HG02885 (cell line): ENCODE data around the gene TMEM116.
"Not testable (repeated sequence)": the region's sequence is repeated elsewhere in the genome, so short reads cannot be mapped to it uniquely, and the experiment has no call there.

Source experiments
- ATAC-seq: cut with Tn5 transposase; IDR thresholded peaks from one replicate; pipeline ENCODE4 v1.9.1; 2021; ENCODE audit warnings: mild to moderate bottlenecking; ENCODE audit not compliant: unreplicated experiment, poor library complexity

TMEM116 gene

DNA sequence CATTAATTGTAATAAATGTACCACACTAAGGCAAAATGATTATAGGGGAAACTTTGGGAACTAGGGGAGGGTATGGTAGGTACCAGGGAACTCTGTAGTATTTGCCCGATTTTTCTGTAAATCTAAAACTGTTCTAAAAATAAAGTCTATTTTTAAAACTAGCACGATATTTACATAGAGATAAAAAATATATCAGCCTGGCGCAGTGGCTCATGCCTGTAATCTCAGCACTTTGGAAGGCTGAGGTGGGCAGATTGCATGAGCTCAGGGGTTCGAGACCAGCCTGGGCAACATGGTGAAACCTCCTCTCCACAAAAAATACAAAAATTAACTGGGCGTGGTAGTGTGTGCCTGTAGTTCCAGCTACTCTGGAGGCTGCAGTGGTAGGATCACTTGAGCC is 32.4 kb downstream of the TMEM116 start:
- ATAC-seq, result no peak

DNA sequence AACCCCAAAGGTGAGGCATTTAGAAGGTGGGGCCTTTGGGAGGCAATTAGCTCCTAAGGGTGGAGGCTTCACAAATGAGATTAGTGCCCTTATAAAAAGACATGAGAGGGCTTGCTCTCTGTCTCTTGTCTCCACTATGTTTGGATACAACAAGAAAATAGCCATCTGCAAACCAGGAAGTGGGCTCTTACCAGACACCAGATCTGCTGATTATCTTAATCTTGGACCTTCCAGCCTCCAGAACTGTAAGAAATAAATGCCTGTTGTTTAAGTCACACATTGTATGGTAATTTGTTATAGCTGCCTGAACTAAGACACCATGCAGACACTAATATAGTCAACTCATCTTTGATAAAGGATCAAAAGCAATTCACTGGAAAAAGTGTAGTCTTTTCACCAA is 34.4 kb downstream of the TMEM116 start:
- no peak for ATAC-seq

DNA sequence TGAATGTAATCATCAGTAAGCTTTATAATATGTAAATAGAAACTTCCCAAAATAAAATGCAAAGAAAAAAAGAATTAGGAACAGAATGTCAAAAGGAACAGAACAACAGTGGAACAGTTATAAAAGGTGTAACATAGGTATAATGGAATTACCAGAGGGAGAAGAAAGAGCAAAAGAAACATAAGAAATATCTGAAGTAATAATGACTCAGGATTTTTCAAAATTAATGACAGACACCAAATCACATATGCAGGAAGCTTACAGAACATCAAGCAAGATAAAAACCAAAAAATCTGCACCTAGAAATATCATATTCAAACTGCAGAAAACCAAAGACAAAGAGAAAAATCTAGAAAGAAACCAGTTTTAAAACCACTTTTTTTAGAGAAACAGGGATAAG is 36.1 kb downstream of the TMEM116 start:
- ATAC-seq, result no peak

DNA sequence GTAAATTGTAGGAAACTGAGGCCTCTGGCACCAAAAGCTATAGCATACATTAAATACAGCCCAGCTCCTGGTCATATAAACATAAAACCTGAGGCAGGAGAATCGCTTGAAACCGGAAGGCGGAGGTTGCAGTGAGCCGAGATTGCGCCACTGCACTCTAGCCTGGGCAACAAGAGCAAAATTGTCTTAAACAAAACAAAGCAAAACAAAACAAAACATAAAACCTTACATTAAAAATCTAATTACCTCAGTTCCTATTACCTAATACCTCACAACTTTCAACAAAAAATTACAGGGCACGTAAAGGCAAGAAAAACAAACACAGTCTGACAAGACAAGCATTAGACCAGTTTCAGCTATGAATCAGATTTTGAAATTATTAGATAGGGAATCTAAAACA is 36.7 kb downstream of the TMEM116 start:
- no peak for ATAC-seq

DNA sequence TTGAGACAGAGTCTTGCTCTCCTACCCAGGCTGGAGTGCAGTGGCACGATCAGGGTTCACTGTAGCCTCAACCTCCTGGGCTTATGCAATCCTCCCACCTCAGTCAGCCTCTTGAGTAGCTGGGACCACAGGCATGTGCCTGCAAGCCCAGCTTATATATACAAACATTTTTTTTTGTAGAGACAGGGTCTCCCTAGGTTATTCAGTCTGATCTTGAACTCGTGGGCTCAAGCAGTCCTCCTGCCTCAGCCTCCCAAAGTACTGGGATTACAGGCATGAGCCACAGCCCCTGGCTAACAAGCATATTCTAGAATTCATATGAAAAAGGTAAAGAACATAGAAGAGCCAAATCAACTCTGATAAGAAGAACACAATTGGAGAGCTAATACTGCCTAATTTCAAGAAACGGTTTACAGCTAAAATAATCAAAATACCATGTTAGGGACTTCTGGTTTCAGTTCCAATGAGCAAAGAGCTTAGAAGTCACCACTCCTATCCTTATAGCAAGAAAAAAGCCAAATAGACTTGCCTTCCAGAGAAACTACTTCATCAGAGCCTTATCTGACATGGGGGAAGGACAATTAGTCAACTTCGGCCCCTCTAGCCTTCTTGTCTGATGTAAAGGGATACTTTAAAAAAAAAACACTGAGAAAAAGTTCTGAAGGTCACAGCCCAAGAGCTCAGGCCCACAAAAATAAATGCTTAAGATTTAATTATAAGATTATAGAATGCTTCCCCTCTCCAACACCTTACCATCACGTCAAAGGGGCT is 37.6 kb downstream of the TMEM116 start:
- no peak for ATAC-seq

DNA sequence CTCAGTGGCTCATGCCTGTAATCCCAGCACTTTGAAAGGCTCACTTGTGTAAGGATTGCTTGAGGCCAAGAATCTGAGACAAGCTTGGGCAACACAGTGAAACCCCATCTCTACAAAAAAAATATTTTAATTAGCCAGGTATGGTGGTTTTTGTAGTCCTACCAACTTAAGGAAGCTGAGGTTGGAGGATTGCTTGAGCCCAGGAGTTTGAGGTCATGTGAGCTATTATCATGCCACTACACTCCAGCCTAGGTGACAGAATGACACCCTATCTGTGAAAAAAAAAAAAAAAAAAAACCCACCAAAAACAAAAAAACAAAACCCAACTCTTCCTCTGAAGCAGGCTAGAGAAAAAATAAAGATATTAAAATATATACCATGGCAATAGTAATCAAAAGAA is 41.2 kb downstream of the TMEM116 start:
- no peak for ATAC-seq

DNA sequence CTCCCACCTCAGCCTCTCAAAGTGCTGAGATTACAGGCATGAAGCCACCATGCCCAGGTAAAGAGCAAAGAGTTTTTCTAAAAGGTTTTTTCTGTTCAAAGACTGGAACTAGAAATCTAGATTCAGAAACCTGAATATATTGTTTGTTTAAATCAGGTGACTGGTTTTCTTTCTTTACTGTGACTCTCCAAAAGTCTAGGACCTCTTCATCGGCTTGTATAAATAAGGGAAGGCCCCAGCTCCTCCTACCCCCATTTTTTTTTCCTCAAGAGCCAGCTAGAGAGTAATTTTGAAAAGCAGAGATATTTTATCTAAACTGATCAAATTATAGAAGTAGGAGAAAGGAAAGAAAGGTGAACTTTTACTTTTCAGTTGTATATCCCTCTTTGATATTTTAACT is 48.0 kb downstream of the TMEM116 start:
- no peak for ATAC-seq

DNA sequence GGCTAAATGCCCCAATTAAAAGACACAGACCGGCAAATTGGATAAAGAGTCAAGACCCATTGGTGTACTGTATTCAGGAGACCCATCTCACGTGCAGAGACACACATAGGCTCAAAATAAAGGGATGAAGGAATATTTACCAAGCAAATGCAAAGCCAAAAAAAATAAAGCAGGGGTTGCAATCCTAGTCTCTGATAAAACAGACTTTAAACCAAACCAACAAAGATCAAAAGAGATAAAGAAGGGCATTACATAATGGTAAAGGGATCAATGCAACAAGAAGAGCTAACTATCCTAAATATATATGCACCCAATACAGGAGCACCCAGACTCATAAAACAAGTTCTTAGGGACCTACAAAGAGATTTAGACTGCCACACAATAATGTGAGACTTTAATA is 53.4 kb downstream of the TMEM116 start:
- ATAC-seq, result not testable (repeated sequence)

DNA sequence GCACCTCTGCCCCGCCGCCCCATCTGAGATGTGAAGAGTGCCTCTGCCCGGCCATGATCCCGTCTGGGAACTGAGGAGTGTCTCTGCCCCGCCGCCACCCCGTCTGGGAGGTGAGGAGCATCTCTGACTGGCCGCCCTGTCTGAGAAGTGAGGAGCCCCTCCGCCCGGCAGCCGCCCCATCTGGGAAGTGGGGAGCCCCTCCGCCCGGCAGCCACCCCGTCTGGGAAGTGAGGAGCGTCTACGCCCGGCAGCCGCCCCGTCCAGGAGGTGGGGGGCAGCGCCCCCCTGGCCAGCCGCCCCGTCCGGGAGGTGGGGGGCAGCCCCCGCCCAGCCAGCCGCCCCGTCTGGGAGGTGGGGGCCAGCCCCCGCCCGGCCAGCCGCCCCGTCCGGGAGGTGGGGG is 55.7 kb downstream of the TMEM116 start:
- ATAC-seq, result not testable (repeated sequence)

DNA sequence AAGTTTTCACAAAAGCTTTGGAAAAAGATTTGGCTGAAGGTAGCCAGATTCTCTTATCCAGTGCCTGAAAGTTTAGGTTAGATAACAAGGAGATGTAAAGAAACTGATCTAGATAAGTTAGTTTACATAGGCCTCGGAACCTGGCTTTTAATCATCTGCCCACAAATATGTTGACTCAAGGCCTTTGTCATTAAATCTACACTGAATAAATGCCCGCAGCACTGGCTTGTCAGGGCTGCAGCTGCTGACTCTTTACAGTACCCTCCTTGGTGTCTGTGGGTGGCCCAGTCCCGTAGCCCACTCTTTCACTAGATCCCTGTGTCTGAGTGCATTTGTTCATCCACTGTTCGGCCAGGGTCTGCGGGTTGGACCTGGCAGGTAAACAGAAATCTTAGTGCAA is 58.0 kb downstream of the TMEM116 start:
- ATAC-seq, result no peak

DNA sequence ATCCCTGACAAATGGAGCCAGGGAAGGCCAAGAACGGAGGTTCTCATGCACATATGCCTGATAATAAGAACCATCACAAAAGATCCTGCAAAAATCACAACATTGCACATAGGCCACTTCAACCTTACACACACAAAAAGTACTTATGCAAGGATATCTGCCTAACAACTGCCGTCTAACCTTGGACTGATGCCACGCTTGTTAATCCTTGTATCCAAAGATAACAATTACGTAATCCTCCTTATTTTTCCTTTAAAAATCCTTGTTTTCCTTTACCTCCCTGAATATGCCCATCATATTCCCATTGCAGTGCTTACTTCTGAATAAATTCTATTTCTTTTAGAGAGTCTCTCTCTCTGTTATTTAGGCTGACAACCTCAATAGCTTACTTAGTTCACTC is 59.5 kb downstream of the TMEM116 start:
- no peak for ATAC-seq

DNA sequence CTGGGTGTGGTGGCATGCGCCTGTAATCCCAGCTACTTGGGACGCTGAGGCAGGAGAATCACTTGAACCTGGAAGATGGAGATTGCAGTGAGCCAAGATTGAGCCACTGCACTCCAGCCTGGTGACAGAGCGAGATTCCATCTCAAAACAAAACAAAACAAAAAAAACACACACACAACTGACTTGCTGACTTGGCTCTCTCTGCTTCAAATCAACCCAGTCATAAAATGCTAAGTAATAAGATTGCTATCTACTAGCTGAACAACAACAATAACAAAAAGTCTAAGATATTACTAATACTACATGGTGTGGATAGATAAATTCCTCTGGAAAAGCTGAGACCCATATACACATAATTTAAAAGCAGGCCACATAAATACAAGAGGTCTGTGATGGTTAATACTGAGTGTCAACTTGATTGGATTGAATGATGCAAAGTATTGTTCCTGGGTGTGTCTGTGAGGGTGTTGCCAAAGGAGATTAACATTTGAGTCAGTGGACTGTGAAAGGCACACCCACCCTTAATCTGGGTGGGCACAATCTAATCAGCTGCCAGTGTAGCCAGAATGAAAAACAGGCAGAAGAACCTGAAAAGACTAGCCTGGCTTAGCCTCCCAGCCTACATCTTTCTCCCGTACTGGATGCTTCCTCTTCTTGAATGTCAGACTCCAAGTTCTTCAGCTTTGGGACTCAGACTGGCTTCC is 60.7 kb downstream of the TMEM116 start:
- not testable (repeated sequence) for ATAC-seq

DNA sequence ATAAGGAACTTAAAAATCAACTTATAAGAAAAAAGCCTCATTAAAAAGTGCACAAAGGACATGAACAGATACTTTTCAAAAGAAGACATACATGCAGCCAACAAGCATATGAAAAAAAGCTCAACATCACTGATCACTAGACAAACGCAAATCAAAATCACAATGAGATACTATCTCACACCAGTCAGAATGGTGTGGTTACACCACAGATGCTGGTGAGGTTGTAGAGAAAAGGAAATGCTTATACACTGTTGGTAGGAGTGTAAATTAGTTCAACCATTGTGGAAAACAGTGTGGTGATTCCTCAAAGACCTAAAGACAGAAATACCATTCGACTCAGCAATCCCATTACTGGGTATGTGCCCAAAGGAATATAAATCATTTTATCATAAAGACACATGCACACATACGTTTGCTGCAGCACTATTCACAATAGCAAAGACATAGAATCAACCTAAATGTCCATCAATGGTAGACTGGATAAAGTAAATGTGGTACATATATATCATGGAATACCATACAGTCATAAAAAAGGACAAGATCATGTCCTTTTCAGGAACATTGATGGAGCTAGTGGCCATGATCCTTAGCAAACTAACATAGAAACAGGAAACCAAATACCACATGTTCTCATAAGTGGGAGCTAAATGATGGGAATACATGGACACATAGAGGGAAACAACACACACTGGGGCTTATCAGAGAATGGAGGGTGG is 61.8 kb downstream of the TMEM116 start:
- not testable (repeated sequence) for ATAC-seq

DNA sequence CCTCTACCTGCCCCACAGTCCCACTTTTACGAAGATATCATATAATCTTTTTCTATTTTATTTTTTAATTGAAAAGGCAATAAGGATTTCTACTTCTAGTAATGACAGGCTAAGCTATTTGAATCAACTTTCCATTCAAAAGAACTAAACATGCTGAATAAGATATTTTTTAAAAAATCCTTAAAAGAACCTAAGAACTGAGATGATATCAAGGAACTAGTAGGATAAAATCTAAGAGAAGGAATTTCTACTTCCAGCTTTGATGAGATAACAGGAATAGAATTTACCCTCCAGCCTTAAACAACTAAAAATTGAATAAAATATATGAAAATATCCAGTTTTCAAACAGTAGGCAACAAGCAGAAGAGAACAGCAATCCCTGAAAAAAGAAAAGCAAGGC is 69.0 kb downstream of the TMEM116 start:
- no peak for ATAC-seq

DNA sequence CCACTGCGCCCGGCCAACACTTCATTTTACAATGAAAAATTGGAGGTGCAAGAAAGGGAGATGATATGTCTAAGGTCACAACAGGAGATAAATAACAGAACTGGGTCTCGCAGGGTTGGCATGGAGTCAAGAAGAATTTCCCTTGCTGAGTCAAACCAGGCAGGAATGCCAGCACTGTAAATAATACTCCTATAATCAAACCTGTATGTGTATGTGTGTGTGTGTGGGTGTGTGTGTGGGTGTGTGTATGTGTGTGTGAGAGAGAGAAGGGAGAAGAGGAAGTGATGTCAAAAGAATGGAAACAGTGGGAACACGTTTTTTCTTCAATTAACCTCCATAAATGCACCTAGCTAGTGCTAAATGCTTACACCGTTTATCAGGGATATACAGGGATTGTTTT is 70.4 kb downstream of the TMEM116 start:
- no peak for ATAC-seq

DNA sequence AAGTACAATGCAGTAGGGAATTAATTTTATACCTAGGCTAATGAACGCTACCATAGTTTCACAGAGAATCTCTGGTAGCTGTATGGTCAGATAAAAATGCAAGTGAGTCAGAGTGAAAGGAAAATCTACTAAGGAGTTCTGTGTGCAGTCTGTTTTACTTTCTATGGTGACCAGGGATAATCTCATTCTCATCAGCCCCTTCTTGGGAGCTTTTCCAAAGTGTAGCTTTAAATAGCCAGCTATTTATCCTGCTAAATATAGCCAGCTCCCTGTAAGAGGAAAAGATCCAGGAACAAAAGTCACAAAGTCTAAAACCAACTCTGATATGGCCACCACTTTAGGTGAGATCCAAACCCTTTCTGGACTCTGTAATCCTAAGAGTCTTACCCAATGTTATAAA is 75.5 kb downstream of the TMEM116 start:
- no peak for ATAC-seq

DNA sequence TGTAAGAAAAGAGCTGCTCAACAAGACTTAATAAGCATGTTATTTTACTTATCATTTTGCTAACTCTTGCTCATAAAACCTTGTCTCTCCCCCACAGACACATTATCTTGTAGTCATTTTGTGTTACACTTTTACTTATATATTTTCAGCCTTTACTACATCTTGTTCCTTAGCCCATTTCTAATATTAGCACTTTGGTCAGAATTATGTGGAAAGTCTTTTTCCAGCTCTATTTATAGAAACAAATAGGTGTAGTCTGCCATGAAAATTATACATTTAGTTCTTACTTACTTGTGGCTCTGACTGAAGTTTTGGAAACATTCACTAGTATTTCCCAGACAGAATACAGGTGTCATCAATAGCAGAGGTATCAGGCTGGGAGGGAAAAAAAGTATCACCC is 76.1 kb downstream of the TMEM116 start:
- ATAC-seq, result no peak

DNA sequence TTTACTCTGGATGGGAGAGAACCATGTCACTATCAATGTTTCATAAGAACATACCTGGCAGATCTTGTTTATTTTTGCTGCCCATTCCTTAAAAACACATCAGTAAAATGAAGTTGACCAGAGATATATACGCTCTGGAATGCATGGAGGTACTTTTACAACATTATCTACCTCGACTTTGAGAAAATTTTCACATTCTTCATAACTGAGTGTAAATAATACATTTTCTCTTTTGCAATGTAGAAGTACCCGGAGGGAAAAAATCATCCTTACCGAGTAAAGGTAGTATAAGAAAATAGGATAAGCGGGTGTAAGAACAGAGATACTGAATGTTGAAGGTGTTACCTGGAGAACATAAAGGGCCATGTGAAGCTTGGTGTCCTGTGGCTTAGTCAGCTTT is 80.7 kb downstream of the TMEM116 start:
- no peak for ATAC-seq

DNA sequence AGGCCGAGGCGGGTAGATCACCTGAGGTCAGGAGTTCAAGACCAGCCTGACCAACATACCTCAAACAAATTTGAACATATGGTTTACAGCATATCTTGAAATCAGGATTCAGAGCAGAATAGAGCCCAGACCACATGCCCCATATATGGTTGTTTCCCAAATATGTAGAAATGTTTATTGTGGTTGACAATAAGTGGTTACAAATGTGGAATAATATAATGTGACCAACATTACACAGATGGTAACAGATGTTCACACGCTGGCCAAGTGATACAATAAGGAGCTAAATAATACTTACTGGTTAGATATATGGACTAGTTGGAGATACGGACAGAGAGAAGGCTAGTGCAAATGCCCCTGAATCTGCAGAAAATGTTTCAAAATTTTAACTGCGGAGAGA is 85.6 kb downstream of the TMEM116 start:
- no peak for ATAC-seq

DNA sequence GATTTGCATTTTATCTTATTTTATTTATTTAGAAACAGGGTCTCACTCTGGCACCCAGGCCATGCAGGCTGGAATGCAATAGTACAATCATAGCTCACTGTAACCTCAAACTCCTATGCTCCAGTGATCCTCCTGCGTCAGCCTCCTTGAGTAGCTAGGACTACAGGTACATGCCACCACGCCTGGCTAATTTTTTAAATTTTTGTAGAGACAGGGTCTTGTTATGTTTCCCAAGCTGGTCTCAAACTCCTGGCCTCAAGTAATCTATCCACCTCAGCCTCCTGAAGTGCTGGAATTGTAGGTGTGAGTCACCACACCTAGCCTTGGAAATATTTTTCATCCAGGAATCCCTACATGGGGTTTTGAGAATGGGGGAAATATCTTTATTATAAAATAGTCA is 86.3 kb downstream of the TMEM116 start:
- ATAC-seq, result no peak

DNA sequence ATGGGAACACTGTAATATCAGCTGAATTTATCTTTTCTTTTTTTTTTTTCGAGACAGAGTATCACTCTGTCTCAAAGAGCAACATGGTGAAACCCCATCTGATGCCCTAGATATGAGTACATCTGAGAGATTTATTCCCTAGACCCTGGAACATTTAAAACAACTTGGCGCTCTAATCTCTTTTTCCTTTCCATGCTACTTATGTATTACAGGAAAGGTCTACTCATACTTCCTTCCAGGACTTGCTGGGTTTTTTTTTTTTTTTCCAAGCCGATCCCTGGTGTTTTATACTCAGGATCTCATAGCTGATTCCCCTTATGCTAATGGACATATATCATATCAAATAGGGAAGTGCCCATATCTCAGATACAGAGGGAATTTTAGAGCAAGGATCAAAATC is 87.8 kb downstream of the TMEM116 start:
- no peak for ATAC-seq
